HTERT RPE-1 (cell line): ENCODE results near the gene RPRML.
"Not testable (repeated sequence)": the region's sequence is repeated elsewhere in the genome, so short reads cannot be mapped to it uniquely, and the experiment has no call there.

Source experiments
- in situ Hi-C: fragments of 300-500 bp; cut with MboI; formaldehyde crosslinking; loops from 4 replicates; pipeline ENCODE4 v1.14.3; 2020; ENCODE audit warnings: low sequenced_read_pairs

The RPRML gene

DNA sequence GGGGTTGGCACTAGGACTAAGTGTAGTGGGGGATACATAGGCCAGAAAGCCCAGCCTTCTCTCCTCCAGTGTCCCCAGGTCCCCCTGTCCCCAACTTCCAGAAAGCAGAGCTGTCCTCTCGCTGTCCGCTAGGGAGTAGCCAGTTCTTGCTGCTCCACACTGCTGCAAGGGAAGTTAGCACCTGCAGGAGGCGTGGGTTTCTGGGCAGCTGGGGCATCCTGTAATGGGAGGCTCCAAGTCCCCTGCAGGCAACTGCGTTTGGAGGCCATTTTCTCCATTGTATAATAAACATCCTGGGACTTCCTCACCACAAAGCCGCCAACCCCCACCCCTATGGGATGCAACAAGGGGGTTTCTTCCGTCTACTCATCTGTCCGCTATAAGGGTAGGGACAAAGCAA, 1.7 kb downstream of the RPRML start:
- in situ Hi-C loops: no loop called here

DNA sequence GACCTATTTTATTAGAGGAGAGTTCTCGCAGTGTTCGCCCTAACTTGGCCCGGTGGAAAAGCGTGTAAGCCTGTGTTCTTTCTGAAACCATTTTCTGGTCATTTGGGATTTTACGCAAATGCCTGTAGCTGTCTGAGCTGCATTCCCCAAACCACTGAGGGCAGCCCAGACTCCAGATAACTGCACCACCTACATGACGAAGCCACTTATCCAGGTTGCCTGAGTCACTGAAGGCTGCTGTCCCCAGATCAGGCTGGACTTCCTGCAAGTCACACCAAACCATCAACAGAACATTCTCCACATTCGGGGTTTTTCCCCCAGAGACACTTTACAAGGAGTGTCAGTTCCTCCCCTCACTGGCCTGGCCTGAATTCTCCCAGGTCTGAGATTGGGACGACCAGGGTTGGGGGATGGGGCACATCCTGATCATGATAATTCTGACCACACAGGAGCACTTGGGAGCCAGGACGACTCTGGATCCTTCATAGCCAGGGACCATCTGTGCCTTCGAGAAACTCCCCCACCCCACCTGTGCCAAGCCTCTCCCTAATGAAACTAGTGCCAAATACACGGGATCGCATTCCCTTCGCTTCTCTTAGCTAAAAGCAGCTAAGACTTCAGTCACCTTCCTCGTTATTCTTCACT, 2.3 kb downstream of the RPRML start:
- in situ Hi-C loops: no loop called here

- in situ Hi-C loops: no loop called here
Measured at GRCh38 chr17:46975287-46975686, 3.8 kb downstream of the RPRML start.

- in situ Hi-C loops: no loop called here
Measured at GRCh38 chr17:46974086-46974485, 5.0 kb downstream of the RPRML start.

- in situ Hi-C loops: no loop called here
Measured at GRCh38 chr17:46972346-46972745, 6.7 kb downstream of the RPRML start.

GRCh38 chr17:46971647-46972300, 7.3 kb downstream of the RPRML start:
- in situ Hi-C loops: no loop called here

DNA sequence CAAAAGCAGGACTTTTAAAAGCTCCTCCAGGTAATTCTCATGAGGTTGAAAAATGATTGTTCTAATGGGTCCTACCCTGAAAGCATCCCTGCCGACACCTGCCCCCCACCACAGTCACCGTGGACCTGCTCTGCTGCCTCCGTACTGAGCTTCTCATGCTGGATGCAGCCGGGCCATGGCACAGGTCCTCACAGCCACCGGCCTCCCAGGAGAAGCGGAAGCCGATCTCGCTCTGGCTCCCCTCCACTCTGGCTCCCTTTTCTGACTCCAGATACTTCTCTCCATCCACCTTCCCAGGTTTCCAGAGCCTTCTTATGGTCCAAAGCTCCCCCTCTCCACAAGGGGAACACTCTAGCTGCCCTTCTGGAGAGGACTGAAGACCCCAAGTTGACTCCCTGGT, 10.2 kb downstream of the RPRML start:
- in situ Hi-C loops: no loop called here

DNA sequence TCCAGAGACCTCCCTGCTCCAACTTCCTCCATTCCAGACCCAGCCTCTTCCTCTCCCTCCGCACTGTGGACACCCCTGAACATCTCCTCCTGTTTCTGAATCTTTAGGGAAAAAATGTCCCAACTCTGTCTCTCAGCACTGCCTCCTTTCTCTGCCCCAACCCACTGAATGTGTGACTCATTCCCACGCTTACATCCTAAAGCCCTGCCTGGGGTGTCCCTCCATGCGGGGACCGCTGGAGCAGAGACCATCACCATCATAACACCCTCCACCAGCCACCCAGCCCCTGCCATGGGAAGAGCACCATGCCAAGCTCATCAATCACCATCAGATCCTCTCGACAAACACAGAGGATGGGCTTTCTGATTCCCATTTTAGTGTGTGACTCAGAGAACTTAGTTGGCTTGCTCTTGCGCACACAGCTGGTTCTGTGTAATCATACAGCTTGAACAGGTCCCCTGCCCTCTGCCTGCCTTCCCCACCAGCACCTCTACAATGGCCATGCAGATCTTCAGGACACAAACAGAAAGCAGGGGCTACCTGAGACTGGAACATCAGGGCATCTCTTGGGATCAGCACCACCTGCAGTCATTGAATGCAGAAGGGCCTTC, 10.7 kb downstream of the RPRML start:
- in situ Hi-C loops: no loop called here

GRCh38 chr17:46964315-46965265, 14.5 kb downstream of the RPRML start:
- in situ Hi-C loops: no loop called here

DNA sequence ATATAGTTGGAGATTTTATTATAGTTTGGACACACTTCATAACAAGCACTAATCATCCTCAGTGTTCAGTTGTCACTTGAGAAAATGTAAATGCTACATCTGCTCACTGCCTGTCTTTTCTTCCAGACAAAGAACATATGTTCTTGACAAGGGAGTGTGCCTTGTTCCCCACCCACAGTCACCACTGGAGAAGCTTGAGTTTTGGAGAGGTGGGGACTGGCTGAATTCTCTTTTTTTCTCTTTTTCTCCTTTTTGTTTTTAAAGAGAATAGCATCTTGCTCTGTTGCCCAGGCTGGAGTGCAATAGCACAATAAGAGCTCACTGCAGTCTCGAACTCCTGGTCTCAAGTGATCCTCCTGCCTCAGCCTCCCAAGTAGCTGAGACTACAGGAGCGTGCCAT, 15.5 kb downstream of the RPRML start:
- in situ Hi-C loops: no loop called here

- in situ Hi-C loops: no loop called here
Measured at GRCh38 chr17:46962374-46962790, 16.7 kb downstream of the RPRML start.

- in situ Hi-C loops: no loop called here
Measured at GRCh38 chr17:46960152-46960551, 18.9 kb downstream of the RPRML start.

DNA sequence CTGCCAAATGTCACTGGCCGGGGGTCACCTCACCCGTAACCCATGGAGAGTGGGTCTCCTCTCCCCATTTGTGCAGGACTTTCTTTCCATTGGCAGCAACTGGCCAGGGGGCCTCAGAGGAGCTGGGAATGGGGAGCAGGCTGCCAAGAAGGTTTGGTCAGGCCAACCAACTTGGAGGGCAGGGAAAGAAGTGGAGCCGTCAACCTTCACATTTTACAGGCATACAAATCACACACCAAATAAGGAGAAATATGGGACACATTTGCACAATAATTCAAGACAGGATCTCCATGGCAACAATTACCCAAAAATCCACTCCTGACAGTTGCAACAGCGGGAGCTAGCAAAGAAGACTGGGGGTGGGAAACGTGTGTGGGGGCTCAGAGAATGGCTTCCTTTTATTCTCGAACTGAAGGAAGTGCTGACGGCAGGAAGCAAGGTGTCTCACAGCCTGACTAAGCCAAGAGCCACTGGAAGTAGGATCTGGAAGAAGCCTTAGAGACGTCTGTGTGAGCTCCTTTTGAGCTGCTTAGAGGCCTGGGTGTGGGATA, 20.9 kb downstream of the RPRML start:
- in situ Hi-C loops: no loop called here

- in situ Hi-C loops: not testable (repeated sequence)
Measured at GRCh38 chr17:46953191-46953590, 25.9 kb downstream of the RPRML start.

DNA sequence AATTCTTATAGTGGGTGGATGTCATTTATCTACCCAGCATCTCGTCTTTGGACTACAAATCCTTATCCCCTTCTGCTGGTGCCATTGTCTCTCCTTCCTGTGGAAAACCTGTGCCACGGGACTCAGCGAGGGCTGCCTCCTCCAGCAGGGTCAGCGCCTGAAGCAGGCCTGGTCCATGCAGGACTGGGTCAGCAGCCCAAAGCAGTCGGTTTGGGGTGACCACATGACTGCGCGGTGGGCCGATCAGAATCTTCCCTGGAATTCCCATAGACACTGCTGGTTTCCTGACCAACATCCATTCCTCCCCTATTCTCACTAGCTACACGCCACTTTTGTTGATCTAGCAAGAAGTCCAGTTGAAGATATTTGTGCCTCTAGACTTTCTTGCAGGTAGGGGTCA, 26.9 kb downstream of the RPRML start:
- in situ Hi-C loops: no loop called here

DNA sequence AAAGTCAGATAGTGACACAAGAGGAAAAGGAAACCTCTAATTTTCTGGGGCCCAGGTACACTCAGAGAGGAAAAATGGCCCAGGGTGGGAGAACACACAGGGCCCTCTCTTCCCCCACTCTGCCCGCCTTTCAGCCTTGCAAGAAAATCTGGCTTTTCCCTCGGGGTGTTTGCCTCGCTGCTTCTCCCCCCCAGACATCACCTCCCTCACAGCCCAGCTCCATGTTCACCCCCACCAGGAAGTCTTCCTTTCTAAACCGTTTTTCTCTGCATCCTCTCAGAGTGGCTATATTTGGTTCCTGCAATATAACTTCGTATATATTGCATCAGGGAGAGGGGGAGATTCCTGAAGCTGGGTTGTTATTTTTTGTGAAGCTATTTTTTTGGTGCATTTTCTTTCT, 27.3 kb downstream of the RPRML start:
- in situ Hi-C loops: no loop called here

- in situ Hi-C loops: no loop called here
Measured at GRCh38 chr17:46950997-46951621, 27.9 kb downstream of the RPRML start.

GRCh38 chr17:46950342-46950996, 28.6 kb downstream of the RPRML start:
- in situ Hi-C loops: no loop called here

DNA sequence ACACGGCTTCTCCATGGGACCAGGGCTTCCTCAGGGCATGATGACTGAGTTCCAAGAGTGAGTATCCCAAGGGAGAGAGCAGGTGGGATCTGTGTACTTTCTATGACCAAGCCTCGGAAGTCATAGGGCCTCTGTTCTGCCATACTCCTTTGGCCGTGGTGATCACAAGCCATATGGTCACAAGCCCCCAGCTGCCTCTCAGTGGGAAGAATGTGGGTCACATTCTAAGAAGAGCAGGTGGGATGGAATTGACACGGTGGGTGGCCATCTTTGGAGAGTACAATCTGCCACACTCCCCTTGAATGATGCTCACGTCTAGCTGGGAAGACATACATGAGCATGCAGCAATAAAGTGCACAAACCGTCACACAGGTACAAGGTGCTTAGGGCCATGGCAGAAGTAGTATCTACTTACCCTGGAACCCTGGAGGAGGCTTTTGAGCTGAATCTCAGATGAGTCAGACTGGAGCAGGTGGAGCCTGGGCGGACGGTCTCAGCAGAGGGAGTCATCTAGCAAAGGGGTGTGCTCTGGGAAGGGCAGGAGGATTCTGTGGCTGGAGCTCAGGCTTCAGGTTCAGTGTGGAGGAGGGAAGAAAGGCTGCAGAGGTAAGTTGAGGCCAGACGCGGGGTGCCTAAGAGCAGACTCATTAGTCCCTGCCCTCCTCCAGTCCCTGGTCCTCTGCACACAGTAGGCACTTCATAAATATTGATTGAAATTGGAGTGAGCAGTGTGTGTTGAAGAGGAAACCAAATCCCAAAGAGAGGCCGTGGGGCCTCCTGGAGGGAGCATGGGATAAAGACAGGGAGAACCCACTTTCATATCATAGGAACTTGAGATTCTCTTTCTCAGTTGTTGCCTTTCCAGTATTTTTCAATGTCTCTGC, 29.5 kb downstream of the RPRML start:
- in situ Hi-C loops: no loop called here
